GM19099 (cell line): ENCODE data around the gene VWA8.

ENCODE experiments used
- POLR2A ChIP-seq: IDR thresholded peaks from 3 replicates; pipeline ENCODE4 v1.6.1; 2011; ENCODE audit warnings: low read depth; ENCODE audit not compliant: insufficient read length; ENCODE audit errors: extremely low read depth

VWA8 gene

GRCh38 chr13:41554180-41554579 is 406.7 kb downstream of the VWA8 start:
- TF ChIP-seq POLR2A: no peak

GRCh38 chr13:41552031-41552430 is 408.9 kb downstream of the VWA8 start:
- TF ChIP-seq POLR2A: no peak

GRCh38 chr13:41550276-41550675 is 410.6 kb downstream of the VWA8 start:
- no peak for TF ChIP-seq POLR2A

GRCh38 chr13:41549491-41549890 is 411.4 kb downstream of the VWA8 start:
- no peak for TF ChIP-seq POLR2A

- no peak for TF ChIP-seq POLR2A
Observed at GRCh38 chr13:41548910-41549309, 412.0 kb downstream of the VWA8 start.

- no peak for TF ChIP-seq POLR2A
Observed at GRCh38 chr13:41548031-41548430, 412.9 kb downstream of the VWA8 start.

- no peak for TF ChIP-seq POLR2A
Observed at GRCh38 chr13:41547251-41548000, 413.5 kb downstream of the VWA8 start.

GRCh38 chr13:41546372-41547190 is 414.3 kb downstream of the VWA8 start:
- no peak for TF ChIP-seq POLR2A

- no peak for TF ChIP-seq POLR2A
Observed at GRCh38 chr13:41545432-41545707, 415.5 kb downstream of the VWA8 start.

- no peak for TF ChIP-seq POLR2A
Observed at GRCh38 chr13:41543664-41544300, 417.1 kb downstream of the VWA8 start.

GRCh38 chr13:41542281-41542680 is 418.6 kb downstream of the VWA8 start:
- no peak for TF ChIP-seq POLR2A

- no peak for TF ChIP-seq POLR2A
Observed at GRCh38 chr13:41541142-41541938, 419.6 kb downstream of the VWA8 start.

GRCh38 chr13:41533266-41534052 is 427.4 kb downstream of the VWA8 start:
- TF ChIP-seq POLR2A: no peak

- no peak for TF ChIP-seq POLR2A
Observed at GRCh38 chr13:41528021-41528420, 432.9 kb downstream of the VWA8 start.
